ENCODE data around the gene ASPHD2.
A peak's percentile ranks its signal among the peaks of the same experiment; 100 is the strongest.
"Not testable (repeated sequence)": the region's sequence is repeated elsewhere in the genome, so short reads cannot be mapped to it uniquely, and the experiment has no call there.

The ASPHD2 gene

GRCh38 chr22:26417406-26417805, 11.7 kb upstream of the ASPHD2 start:
- DNase-seq = no peak

GRCh38 chr22:26418620-26419019, 10.4 kb upstream of the ASPHD2 start:
- no peak for DNase-seq

- DNase-seq = no peak
Observed at GRCh38 chr22:26426924-26427323, 2.1 kb upstream of the ASPHD2 start.

- DNase-seq = no peak
Observed at GRCh38 chr22:26429458-26430286, 612 bp downstream of the ASPHD2 start.

GRCh38 chr22:26430600-26430999, 1.5 kb downstream of the ASPHD2 start:
- DNase-seq = no peak

- DNase-seq = no peak
Observed at GRCh38 chr22:26431261-26431995, 2.4 kb downstream of the ASPHD2 start.

- no peak for DNase-seq
Observed at GRCh38 chr22:26432619-26433311, 3.7 kb downstream of the ASPHD2 start.

DNA sequence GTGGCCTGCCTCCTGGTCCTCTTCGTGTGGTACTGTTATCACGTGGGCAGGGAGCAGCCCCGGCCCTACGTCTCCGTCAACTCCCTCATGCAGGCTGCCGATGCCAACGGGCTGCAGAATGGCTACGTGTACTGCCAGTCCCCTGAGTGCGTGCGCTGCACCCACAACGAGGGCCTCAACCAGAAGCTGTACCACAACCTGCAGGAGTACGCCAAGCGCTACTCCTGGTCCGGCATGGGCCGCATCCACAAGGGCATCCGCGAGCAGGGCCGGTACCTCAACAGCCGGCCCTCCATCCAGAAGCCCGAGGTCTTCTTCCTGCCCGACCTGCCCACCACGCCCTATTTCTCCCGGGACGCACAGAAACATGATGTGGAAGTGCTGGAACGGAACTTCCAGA, 4.7 kb downstream of the ASPHD2 start:
- DNase-seq = no peak

- DNase-seq = no peak
Observed at GRCh38 chr22:26435327-26436093, 6.5 kb downstream of the ASPHD2 start.

DNA sequence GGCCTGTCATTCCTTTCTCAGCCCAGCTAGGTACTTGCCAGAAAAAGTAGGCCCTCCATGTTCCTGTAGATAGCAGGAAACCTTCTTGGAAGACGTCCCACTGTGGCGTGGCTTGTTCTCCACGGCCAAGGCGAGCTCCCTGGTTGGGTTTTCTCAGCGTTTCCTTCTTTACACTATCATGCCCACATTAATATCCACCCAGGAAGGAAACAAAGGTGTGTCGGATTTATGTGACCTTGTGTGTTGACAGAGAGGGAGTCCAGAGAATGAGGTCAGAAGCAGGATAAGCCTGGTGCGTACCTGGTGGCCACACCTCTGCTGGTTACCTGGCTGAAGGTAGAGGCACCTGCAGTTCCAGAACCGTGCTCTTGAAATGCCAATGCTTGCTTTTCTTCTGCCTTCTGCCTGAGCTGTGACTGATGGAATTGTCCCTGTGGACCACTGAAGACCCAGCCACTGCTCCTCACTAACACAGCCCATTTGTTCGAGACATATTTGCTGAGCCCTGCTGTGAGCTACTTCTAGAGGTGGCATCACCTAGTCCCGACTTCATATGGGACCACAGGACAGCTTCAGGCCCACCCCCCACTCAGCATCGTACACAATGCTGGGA, 7.9 kb downstream of the ASPHD2 start:
- no peak for DNase-seq

GRCh38 chr22:26437694-26438392, 8.8 kb downstream of the ASPHD2 start:
- DNase-seq = no peak

- not testable (repeated sequence) for DNase-seq
Observed at GRCh38 chr22:26438776-26439175, 9.7 kb downstream of the ASPHD2 start.

DNA sequence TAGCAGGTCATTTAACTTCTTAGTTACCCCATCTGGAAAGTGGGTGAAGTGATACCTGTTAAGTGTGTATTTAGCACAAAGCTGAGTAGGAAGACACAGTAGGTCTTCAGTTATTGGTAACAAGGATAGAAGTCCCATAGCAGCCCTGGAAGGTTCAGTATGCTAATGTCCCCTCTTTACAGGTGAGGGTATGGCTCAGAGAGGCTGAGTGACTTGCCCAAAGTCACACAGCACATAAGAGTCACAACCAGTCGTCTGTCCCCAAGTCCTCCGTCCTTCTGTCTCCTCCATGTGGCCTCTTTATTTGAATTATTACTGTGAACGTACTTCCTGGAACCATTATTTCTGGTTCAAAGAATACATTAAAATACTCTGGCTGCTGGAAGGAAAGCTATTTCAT, 10.5 kb downstream of the ASPHD2 start:
- DNase-seq = no peak

DNA sequence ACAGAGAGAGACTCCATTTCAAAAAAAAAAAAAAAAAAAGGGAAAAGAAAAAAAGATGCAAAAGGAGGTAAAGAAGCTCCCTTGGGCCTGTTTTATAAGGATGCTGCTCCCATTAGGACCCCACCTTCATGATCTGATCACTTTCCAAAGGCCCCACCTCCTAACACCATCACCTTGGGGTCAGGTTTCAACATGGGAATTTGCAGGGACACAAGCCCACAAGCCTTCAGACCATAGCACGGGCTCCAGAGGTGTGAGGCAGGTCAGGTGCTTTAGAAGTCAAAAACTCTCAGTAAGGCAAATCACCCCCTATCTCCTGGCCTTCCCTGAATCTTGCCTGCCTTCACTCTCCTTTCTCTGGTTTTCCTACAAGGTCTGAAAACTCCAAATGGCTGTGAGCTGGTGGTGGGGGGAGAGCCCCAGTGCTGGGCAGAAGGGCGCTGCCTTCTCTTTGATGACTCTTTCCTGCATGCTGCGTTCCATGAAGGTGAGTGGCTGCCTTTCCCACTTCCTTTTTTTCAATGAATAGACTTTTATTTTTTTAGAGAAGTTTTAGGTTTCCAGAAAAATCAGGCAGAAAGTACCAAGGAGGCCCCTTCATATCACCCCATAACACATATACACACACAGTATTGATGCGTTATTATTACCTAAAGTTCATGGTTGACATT, 13.2 kb downstream of the ASPHD2 start:
- no peak for DNase-seq

DNA sequence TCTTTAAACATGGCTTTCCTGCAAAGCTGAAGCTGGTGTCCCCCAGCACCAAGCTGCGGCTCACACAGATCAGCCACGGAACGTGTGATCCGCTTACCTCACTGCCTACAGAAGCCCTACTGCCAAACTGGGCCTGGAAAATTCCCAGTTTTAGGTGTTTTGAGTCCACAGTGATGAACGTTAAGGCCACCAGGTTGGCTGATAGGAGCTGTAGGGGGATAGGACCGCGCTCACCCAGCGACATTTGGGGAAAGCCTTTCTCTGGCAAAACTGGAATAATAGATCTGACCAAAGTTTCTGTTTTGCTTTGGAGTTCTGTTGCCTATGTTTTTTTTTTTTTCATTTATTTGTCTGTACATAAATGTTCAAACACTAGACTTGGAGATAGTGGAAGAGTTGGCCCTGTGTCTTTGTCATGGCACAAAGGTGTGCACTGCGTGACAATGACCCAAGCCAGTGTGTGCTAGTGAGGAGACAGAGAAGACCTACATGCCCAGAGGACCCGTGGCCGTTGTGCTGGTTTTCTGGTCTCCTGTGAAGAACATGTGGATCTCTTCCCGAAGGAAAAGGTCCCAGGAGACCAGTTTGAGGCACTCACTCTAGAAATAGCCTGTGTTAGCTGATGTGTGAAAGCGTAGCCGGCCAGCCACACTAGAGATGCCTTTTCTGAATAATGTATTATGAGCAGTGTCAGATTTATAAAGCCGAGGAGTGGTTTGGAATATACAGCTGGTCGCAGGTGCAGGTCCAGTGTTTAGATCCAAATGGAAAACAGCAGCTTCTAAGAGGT, 15.0 kb downstream of the ASPHD2 start:
- peak; percentile 53 to 74 for DNase-seq

DNA sequence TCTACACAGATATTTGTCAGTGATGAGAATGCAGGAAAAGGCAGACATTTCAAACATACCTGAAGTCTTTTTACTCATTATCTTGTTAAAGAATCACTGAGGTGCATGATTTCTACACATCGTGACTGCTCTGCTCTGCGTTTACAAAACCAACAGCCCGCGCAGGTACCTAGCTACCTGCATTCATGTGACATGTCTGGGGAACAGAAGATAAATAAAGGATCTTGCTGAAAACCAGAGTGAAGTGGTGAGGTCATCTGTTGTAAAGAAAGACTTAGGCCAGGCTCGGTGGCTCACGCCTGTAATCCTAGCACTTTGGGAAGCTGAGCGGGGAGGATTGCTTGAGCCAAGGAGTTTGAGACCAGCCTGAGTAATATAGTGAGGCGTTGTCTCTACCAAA, 15.7 kb downstream of the ASPHD2 start:
- DNase-seq = peak in 1 of 2 experiments; percentile 39

GRCh38 chr22:26445577-26446275, 16.7 kb downstream of the ASPHD2 start:
- no peak for DNase-seq

GRCh38 chr22:26446808-26447515, 17.9 kb downstream of the ASPHD2 start:
- no peak for DNase-seq

Data from NCI-H187 (cell line).